SU-DHL-6 (cell line): ENCODE measurements around the gene USO1.

Experiments used
- CTCF ChIP-seq: fragments of 200-600 bp; sonication (generic); IDR thresholded peaks from one replicate; pipeline ENCODE4 v1.5.1; 2017; ENCODE audit warnings: antibody characterized with exemption, mild to moderate bottlenecking, low read length, moderate library complexity; ENCODE audit not compliant: insufficient read depth, poor library complexity, severe bottlenecking
- EZH2phosphoT487 ChIP-seq: fragments of 200-600 bp; sonication (generic), shearing (Covaris generic); conservative IDR thresholded peaks from 2 replicates; pipeline ENCODE4 v1.6.1; 2018; ENCODE audit warnings: mild to moderate bottlenecking, antibody characterized with exemption, low read length, moderate library complexity, mixed read lengths

- TF ChIP-seq CTCF (no peak), EZH2phosphoT487 (no peak)
Measured at GRCh38 chr4:75698162-75698962, 26.0 kb upstream of the USO1 start.
